Central memory CD8-positive, alpha-beta T cell (primary cell): ENCODE results near the gene ARL10.

Source experiments
- ATAC-seq: fragments of 150-1000 bp; cut with Tn5 transposase; replicated peaks from 2 replicates; pipeline ENCODE4 v1.10.0; 2022; ENCODE audit warnings: mild to moderate bottlenecking, moderate FRiP score, moderate number of reproducible peaks; ENCODE audit not compliant: poor library complexity, severe bottlenecking; ENCODE audit errors: extremely low read depth
- DNase-seq, 2 donors: peaks; one replicate each; pipeline ENCODE4 v3.0.0; 2021; ENCODE audit warnings: low spot score in 2 of 2
- H3K27ac Mint-ChIP-seq: one replicate; pipeline ENCODE4 v1.8.0; 2022; ENCODE audit warnings: low read depth, mild to moderate bottlenecking, moderate library complexity, mixed read lengths
- H3K27me3 Mint-ChIP-seq: one replicate; pipeline ENCODE4 v1.8.0; 2022; ENCODE audit warnings: mixed read lengths
- H3K36me3 Mint-ChIP-seq: one replicate; pipeline ENCODE4 v1.8.0; 2022; ENCODE audit warnings: mild to moderate bottlenecking, moderate library complexity, mixed read lengths; ENCODE audit not compliant: insufficient read depth
- H3K4me1 Mint-ChIP-seq: one replicate; pipeline ENCODE4 v1.8.0; 2022; ENCODE audit warnings: mixed read lengths
- H3K4me3 Mint-ChIP-seq: one replicate; pipeline ENCODE4 v1.8.0; 2022; ENCODE audit warnings: mild to moderate bottlenecking, moderate library complexity, mixed read lengths
- H3K9me3 Mint-ChIP-seq: one replicate; pipeline ENCODE4 v1.8.0; 2022; ENCODE audit warnings: mixed read lengths

Gene ARL10

GRCh38 chr5:176352116-176352878 is 13.0 kb upstream of the ARL10 start:
- H3K4me1 Mint-ChIP-seq, result peaks cover 28% of the 10 kb centered on the region
- no peak overlapping the region for H3K27ac Mint-ChIP-seq
- H3K27me3 Mint-ChIP-seq, result no peaks in the 10 kb centered on the region
- DNase-seq, result no peak
- H3K36me3 Mint-ChIP-seq, result peaks cover 78% of the 10 kb centered on the region
- H3K4me3 Mint-ChIP-seq, result no peak overlapping the region
- no peaks in the 10 kb centered on the region for H3K9me3 Mint-ChIP-seq
- no peak for ATAC-seq

- no peaks in the 10 kb centered on the region for H3K9me3 Mint-ChIP-seq
- no peaks in the 10 kb centered on the region for H3K27me3 Mint-ChIP-seq
- peaks cover 81% of the 10 kb centered on the region for H3K36me3 Mint-ChIP-seq
- H3K4me3 Mint-ChIP-seq, result no peak overlapping the region
- no peak overlapping the region for H3K27ac Mint-ChIP-seq
- no peak for DNase-seq
- H3K4me1 Mint-ChIP-seq, result peaks cover 32% of the 10 kb centered on the region
- no peak for ATAC-seq
Observed at GRCh38 chr5:176353533-176353932, 11.8 kb upstream of the ARL10 start.

GRCh38 chr5:176355400-176356178 is 9.7 kb upstream of the ARL10 start:
- H3K4me1 Mint-ChIP-seq, result peaks cover 32% of the 10 kb centered on the region
- no peak for ATAC-seq
- no peaks in the 10 kb centered on the region for H3K9me3 Mint-ChIP-seq
- no peak for DNase-seq
- H3K27me3 Mint-ChIP-seq, result no peaks in the 10 kb centered on the region
- no peak overlapping the region for H3K27ac Mint-ChIP-seq
- no peak overlapping the region for H3K4me3 Mint-ChIP-seq
- H3K36me3 Mint-ChIP-seq, result peaks cover 67% of the 10 kb centered on the region

GRCh38 chr5:176356179-176356566 is 9.1 kb upstream of the ARL10 start:
- Mint-ChIP-seq H3K27me3 (no peaks in the 10 kb centered on the region), H3K9me3 (no peaks in the 10 kb centered on the region), H3K4me3 (no peak overlapping the region), H3K27ac (no peak overlapping the region), H3K36me3 (peaks cover 62% of the 10 kb centered on the region), H3K4me1 (peaks cover 37% of the 10 kb centered on the region)
- no peak for ATAC-seq
- DNase-seq, result no peak

GRCh38 chr5:176359658-176360057 is 5.6 kb upstream of the ARL10 start:
- H3K27me3 Mint-ChIP-seq, result no peaks in the 10 kb centered on the region
- no peak for ATAC-seq
- peaks cover 23% of the 10 kb centered on the region for H3K4me1 Mint-ChIP-seq
- H3K36me3 Mint-ChIP-seq, result peaks cover 39% of the 10 kb centered on the region
- peak overlapping the region; percentile 92 for H3K4me3 Mint-ChIP-seq
- no peaks in the 10 kb centered on the region for H3K9me3 Mint-ChIP-seq
- no peak overlapping the region for H3K27ac Mint-ChIP-seq
- DNase-seq, result no peak

GRCh38 chr5:176360894-176361436 is 4.3 kb upstream of the ARL10 start:
- no peak for DNase-seq
- ATAC-seq, result no peak
- Mint-ChIP-seq H3K27me3 (no peaks in the 10 kb centered on the region), H3K4me3 (peak overlapping the region; percentile 92), H3K36me3 (peaks cover 35% of the 10 kb centered on the region), H3K9me3 (no peaks in the 10 kb centered on the region), H3K27ac (peak overlapping the region; percentile 91), H3K4me1 (peaks cover 19% of the 10 kb centered on the region)

GRCh38 chr5:176361437-176362232 is 3.7 kb upstream of the ARL10 start, which contains the start of gene KIAA1191:
TSS of gene KIAA1191 (minus strand) at chr5:176361764. CDS start at chr5:176359508, 2,256 bp downstream.
- H3K4me1 Mint-ChIP-seq, result peaks cover 22% of the 10 kb centered on the region
- ATAC-seq (peak; percentile 89), DNase-seq (peak; percentile 84 to 93)
- no peaks in the 10 kb centered on the region for H3K9me3 Mint-ChIP-seq
- peak within 1 kb of the TSS; percentile 92 for H3K4me3 Mint-ChIP-seq
- H3K27me3 Mint-ChIP-seq, result no peaks in the 10 kb centered on the region
- H3K27ac Mint-ChIP-seq, result peak within 1 kb of the TSS; percentile 91
- H3K36me3 Mint-ChIP-seq, result peaks cover 30% of the 10 kb centered on the region

- peaks cover 23% of the 10 kb centered on the region for H3K4me1 Mint-ChIP-seq
- peak overlapping the region; percentile 92 for H3K4me3 Mint-ChIP-seq
- H3K27me3 Mint-ChIP-seq, result no peaks in the 10 kb centered on the region
- peaks cover 29% of the 10 kb centered on the region for H3K36me3 Mint-ChIP-seq
- no peak for ATAC-seq
- DNase-seq, result no peak
- H3K27ac Mint-ChIP-seq, result peak overlapping the region; percentile 91
- no peaks in the 10 kb centered on the region for H3K9me3 Mint-ChIP-seq
Observed at GRCh38 chr5:176362233-176362490, 3.1 kb upstream of the ARL10 start.

- DNase-seq (no peak), ATAC-seq (no peak)
- Mint-ChIP-seq H3K27me3 (no peaks in the 10 kb centered on the region), H3K4me3 (peak overlapping the region; percentile 79), H3K36me3 (peaks cover 13% of the 10 kb centered on the region), H3K9me3 (no peaks in the 10 kb centered on the region), H3K27ac (peak overlapping the region; percentile 25), H3K4me1 (peaks cover 20% of the 10 kb centered on the region)
Observed at GRCh38 chr5:176364765-176365350, 429 bp upstream of the ARL10 start.

- H3K4me1 Mint-ChIP-seq, result peaks cover 14% of the 10 kb centered on the region
- H3K27ac Mint-ChIP-seq, result peak overlapping the region; percentile 64
- no peaks in the 10 kb centered on the region for H3K9me3 Mint-ChIP-seq
- no peak for ATAC-seq
- no peak for DNase-seq
- H3K4me3 Mint-ChIP-seq, result peak overlapping the region; percentile 79
- H3K27me3 Mint-ChIP-seq, result no peaks in the 10 kb centered on the region
- peaks cover 11% of the 10 kb centered on the region for H3K36me3 Mint-ChIP-seq
Observed at GRCh38 chr5:176366232-176366894, 1.1 kb downstream of the ARL10 start.

GRCh38 chr5:176368726-176369125 is 3.4 kb downstream of the ARL10 start:
- DNase-seq, result no peak
- Mint-ChIP-seq H3K4me3 (no peak overlapping the region), H3K36me3 (peaks cover 8% of the 10 kb centered on the region), H3K27ac (no peak overlapping the region), H3K27me3 (no peaks in the 10 kb centered on the region), H3K4me1 (peaks cover 14% of the 10 kb centered on the region), H3K9me3 (no peaks in the 10 kb centered on the region)
- no peak for ATAC-seq
